ENCODE data around the gene ZGRF1.

DNA sequence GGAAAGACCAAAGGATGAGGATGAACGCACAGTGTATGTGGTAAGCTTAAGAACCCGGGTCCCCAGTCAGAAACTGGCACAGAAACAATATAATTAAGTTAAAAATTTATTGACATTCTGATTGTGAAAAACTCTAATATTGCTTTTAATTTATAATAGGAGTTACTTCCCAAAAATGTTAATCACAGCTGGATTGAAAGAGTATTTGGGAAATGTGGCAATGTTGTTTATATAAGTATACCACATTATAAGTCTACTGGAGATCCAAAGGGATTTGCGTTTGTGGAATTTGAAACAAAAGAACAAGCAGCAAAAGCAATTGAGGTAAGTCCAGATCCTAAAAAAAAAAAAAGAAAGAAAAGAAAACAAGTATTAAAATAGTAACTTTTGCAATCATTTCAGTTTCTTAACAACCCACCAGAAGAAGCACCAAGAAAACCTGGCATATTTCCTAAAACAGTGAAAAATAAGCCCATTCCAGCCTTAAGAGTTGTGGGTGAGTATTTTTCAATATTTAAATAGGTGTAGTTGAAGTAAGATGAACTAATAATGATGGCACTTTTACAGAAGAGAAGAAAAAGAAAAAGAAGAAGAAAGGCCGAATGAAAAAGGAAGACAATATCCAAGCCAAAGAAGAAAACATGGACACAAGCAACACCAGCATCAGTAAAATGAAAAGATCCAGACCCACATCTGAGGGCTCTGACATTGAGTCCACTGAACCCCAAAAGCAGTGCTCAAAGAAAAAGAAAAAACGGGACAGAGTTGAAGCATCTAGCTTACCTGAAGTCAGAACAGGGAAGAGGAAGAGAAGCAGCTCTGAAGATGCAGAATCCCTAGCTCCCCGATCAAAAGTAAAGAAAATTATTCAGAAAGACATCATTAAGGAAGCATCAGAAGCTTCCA, 10.2 kb upstream of the ZGRF1 start:
- TF ChIP-seq, protein P1, sequence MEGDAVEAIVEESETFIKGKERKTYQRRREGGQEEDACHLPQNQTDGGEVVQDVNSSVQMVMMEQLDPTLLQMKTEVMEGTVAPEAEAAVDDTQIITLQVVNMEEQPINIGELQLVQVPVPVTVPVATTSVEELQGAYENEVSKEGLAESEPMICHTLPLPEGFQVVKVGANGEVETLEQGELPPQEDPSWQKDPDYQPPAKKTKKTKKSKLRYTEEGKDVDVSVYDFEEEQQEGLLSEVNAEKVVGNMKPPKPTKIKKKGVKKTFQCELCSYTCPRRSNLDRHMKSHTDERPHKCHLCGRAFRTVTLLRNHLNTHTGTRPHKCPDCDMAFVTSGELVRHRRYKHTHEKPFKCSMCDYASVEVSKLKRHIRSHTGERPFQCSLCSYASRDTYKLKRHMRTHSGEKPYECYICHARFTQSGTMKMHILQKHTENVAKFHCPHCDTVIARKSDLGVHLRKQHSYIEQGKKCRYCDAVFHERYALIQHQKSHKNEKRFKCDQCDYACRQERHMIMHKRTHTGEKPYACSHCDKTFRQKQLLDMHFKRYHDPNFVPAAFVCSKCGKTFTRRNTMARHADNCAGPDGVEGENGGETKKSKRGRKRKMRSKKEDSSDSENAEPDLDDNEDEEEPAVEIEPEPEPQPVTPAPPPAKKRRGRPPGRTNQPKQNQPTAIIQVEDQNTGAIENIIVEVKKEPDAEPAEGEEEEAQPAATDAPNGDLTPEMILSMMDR (IDR thresholded peaks at IDR 0.05 in 4 of 5, conservative IDR thresholded peaks at IDR 0.05 in 1 of 5), result no peak
- TF ChIP-seq POLR2A (IDR thresholded peaks at IDR 0.05), result no peak
